Breast epithelium (tissue), 3 donors: ENCODE measurements around the gene SEPTIN11.

Experiments used
- POLR2A ChIP-seq: fragments of 450-650 bp; IDR thresholded peaks from one replicate; pipeline ENCODE4 v1.6.1; 2016; ENCODE audit warnings: antibody characterized with exemption, mild to moderate bottlenecking, moderate library complexity
- POLR2AphosphoS5 ChIP-seq, 3 donors: sonication (generic); formaldehyde crosslinking; IDR thresholded peaks; one replicate each; pipeline ENCODE4 v1.6.1; 2017; ENCODE audit warnings: antibody characterized with exemption in 3 of 3
- TF ChIP-seq, protein P1 (sequence below), 3 donors: fragments of 450-650 bp; IDR thresholded peaks; one replicate each; pipeline ENCODE4 v1.5.1; 2016 to 2017; ENCODE audit warnings: antibody characterized with exemption in 3 of 3, mild to moderate bottlenecking in 3 of 3, moderate library complexity in 3 of 3

DNA sequence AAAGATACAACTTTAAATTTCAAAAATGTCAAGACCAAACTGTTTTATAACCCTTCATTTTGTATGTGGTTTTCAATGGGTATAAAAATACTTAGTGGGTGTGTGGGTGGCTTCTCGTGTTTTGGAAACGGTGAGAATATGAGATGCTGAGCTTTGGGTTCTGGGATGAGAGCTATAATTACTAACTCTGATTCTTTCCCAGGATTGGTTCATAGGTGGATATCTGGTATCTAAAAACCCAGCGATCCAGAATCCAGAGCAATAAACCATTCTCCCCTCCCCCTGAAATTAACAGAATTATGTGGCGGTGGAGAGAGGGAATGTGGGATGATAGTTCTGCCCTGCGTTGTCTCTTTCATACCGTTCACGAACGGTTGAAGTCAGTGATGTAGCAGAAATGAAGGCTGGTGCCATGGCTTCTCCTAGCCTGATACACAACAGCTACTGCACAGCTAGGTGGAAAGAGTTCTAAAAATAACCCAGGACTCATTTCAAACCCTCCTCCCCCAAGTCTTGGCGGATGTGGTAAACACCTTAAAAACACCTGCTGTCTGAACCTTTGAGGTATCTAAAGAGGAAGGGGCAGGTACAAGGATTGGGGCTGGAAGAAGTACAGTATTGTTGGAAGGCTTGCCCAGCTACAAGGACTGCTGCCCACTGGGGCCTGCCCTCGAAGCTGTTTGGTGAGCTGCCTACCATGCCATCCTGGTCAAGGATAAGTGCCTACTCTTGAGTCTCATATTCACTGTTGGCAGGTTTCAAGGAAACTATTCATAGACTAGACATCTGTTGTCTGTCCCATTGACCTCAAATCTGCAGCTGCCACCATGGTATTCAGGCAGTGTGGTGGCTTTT is 44.5 kb downstream of the SEPTIN11 start:
- TF ChIP-seq, protein P1, sequence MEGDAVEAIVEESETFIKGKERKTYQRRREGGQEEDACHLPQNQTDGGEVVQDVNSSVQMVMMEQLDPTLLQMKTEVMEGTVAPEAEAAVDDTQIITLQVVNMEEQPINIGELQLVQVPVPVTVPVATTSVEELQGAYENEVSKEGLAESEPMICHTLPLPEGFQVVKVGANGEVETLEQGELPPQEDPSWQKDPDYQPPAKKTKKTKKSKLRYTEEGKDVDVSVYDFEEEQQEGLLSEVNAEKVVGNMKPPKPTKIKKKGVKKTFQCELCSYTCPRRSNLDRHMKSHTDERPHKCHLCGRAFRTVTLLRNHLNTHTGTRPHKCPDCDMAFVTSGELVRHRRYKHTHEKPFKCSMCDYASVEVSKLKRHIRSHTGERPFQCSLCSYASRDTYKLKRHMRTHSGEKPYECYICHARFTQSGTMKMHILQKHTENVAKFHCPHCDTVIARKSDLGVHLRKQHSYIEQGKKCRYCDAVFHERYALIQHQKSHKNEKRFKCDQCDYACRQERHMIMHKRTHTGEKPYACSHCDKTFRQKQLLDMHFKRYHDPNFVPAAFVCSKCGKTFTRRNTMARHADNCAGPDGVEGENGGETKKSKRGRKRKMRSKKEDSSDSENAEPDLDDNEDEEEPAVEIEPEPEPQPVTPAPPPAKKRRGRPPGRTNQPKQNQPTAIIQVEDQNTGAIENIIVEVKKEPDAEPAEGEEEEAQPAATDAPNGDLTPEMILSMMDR (IDR thresholded peaks at IDR 0.05) = no peak
- no peak for TF ChIP-seq POLR2AphosphoS5 (IDR thresholded peaks at IDR 0.05)
- no peak for TF ChIP-seq POLR2A
